ENCODE data around the gene TSPAN3.

The TSPAN3 gene

DNA sequence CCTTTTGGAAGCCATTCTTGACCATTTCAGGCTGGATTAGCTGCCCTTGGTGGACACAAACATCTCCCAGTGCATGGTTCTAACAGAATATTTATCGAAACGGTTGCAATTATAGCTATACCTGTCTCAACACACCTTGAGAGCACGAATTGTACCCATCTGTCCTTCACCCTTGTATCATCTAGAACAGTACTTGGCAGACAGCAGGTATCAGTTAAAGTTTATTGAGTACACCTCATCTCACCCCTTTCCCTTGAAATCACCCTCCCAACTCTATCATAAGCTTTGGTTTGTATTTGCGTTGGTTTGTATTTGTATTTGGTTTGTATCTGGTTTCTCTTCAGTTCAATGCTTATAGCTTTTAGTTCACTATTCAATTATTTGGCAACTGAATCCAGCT, 12.4 kb downstream of the TSPAN3 start:
- no peak for DNase-seq (ENCODE audit: low read depth)
- no peak overlapping the region for H3K4me3 ChIP-seq (ENCODE audit: low read depth, low read length)
- TF ChIP-seq, protein P1, sequence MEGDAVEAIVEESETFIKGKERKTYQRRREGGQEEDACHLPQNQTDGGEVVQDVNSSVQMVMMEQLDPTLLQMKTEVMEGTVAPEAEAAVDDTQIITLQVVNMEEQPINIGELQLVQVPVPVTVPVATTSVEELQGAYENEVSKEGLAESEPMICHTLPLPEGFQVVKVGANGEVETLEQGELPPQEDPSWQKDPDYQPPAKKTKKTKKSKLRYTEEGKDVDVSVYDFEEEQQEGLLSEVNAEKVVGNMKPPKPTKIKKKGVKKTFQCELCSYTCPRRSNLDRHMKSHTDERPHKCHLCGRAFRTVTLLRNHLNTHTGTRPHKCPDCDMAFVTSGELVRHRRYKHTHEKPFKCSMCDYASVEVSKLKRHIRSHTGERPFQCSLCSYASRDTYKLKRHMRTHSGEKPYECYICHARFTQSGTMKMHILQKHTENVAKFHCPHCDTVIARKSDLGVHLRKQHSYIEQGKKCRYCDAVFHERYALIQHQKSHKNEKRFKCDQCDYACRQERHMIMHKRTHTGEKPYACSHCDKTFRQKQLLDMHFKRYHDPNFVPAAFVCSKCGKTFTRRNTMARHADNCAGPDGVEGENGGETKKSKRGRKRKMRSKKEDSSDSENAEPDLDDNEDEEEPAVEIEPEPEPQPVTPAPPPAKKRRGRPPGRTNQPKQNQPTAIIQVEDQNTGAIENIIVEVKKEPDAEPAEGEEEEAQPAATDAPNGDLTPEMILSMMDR (conservative IDR thresholded peaks at IDR 0.05; ENCODE audit: low read depth, low read length), result no peak

DNA sequence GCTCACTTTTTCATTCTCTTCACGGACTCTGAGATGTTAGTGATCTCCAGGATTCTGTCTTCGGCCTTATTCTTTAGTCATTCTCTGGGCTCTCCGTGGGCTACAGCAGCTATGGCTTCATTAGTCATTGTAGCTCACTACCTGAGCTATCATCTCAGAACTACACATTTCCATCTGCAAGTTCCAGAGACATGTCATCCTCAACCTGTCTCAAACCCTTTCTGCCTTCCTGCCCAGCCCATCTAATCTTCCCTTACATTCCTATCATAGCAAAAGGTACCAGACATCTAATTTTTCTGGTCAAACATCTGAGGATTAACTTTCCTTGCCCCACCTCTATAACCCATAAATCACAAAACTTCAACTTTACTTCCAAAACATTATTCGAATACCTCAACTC, 13.2 kb downstream of the TSPAN3 start:
- H3K4me3 ChIP-seq (ENCODE audit: low read depth, low read length), result no peak overlapping the region
- no peak for DNase-seq (ENCODE audit: low read depth)
- TF ChIP-seq, protein P1 (conservative IDR thresholded peaks at IDR 0.05; ENCODE audit: low read depth, low read length), result no peak

DNA sequence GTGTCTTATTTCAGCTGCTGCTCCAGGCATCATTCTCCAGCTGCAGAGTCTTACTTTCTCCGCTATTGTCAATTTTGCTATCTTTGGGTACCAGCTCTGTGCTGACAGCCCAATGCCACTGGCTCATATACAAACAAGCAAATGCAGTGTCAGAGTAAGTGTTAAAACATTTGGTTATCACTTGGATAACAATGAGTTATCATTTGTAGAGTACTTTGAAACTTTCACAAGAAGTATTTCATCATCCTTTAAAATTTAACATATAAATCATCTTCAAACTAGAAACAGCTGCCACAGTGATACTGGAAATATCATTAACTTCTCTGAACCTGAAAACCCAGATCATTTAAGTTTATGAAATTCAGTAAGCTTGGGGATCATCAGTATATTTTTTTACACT, 13.8 kb downstream of the TSPAN3 start:
- TF ChIP-seq, protein P1 (conservative IDR thresholded peaks at IDR 0.05; ENCODE audit: low read depth, low read length), result no peak
- DNase-seq (ENCODE audit: low read depth), result no peak

DNA sequence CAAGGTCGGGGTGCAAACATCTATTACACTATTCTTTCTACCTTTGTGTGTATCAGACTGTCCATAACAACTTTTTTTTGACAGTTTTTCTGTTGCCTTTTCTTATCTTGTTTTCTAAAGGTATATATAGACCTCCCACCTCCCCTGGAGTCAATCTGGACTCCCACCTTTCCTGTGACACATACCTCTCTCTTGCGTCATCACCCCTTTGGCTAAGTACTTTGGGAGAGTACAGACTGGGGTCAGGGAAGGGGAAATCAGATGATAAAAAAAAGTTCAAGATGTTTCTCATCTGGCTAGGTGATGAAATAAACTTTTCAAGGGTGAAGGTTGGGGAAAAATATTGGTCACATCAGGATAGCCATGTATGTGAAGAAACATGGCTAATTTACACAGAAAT, 17.2 kb downstream of the TSPAN3 start:
- H3K4me3 ChIP-seq (ENCODE audit: low read depth, low read length), result no peak overlapping the region
- TF ChIP-seq, protein P1 (conservative IDR thresholded peaks at IDR 0.05; ENCODE audit: low read depth, low read length), result no peak

More for the DNA sequence above, 13.8 kb downstream of the TSPAN3 start:
- H3K4me3 ChIP-seq (ENCODE audit: low read depth, low read length), result no peak overlapping the region

DNA sequence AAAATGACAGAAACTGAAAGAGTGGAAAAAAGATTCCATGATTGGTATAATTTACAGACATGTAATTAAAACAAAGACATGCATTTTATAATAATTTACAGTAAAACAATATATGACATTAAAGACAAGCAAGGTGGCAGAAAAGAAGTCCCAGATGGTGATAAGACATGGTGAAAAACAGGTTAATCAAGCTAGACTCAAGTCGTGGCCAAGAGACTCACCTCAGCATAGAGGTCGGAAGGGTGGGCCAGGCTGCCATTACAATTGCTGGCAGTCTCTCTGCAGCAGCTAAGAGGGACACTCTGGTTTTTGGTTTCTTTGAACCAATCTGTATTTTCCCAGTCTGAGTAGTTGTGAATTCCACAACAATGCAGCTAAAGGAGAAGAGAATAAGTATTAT, 18.4 kb downstream of the TSPAN3 start:
- no peak overlapping the region for H3K4me3 ChIP-seq (ENCODE audit: low read depth, low read length)
- no peak for DNase-seq (ENCODE audit: low read depth)
- TF ChIP-seq, protein P1 (conservative IDR thresholded peaks at IDR 0.05; ENCODE audit: low read depth, low read length), result no peak

More for the DNA sequence above, 17.2 kb downstream of the TSPAN3 start:
- no peak for DNase-seq (ENCODE audit: low read depth)

DNA sequence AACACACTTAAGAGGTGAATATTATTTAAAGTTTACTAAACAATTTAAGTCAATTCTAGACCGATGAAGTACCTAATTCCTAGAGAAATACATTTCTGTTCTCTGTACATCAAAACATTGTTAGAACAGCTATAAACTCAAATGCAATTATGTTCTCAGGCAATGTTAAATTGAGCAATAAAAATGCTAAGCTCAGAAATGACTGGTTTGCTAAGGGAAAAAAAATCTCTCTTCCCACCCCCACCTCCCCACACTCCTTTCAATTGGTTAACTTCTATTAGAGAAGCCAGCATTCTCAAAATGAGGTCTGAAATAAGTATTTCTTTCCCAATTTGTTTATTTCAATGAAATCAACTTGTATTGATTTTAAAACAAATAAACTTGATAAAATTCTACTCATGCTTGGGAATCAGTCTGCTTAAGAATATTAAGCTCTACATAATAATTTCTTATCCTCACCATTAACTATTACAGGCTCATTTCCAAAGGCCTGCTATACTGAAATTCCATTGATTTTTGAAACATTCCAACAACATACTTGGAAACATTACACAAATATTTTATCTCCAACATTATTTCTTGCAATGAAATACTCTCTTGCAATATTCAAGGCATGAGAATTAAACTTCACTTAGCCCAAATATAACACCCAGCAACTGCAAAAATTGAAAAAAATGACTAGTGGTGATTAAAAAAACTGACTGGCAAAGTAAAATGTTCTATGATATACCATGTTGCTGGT, 22.6 kb downstream of the TSPAN3 start:
- DNase-seq (ENCODE audit: low read depth), result no peak
- no peak overlapping the region for H3K4me3 ChIP-seq (ENCODE audit: low read depth, low read length)
- TF ChIP-seq, protein P1 (conservative IDR thresholded peaks at IDR 0.05; ENCODE audit: low read depth, low read length), result no peak

All from choroid plexus epithelial cell (primary cell).